GM18502 (cell line): ENCODE results near the gene KCNK10.
"Not testable (repeated sequence)": the region's sequence is repeated elsewhere in the genome, so short reads cannot be mapped to it uniquely, and the experiment has no call there.

Experiments
- ATAC-seq: cut with Tn5 transposase; IDR thresholded peaks from one replicate; pipeline ENCODE4 v1.9.1; 2021; ENCODE audit warnings: mild to moderate bottlenecking; ENCODE audit not compliant: unreplicated experiment, poor library complexity

The KCNK10 gene

DNA sequence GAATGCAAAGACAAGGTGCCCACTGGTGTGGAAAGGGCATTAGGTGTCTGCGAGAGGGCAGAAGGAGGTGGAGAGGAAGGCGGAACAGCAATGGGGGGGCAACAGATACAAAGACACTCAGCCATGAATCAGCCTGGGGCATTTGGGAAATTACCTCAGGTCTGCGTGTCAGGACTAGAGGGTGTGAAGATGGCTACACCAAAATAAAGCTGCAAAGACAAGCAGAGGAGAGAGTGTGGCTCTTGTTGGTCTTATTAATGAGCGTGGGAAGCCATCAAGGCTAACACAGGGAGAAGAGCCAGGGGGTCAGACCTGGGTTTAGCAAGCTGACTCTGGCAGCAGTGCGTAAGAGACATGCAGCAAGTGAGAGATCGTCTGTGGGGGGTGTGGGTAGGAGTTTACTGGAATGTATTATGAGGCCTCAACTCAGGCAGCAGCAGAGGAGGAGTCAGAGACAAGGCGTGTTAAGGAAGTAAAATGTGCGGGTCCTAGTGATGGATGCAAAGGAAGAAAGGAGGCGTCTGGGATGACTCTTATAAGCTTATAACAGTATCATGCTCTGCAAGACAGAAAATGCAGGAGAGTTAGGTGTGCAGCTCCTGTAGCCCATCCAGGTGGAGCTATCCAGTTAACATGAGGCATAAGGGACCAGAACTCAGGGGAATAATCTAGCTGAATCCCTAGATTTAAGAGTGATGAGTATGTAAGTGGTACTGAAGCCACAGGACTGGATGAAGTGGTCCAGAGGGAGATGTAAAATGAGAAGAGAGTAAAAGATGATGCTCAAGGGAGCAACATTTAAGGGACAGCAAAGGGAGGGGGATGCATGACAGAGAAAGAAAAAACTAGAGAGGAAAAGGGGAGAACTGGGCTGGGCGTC lies 50.4 kb downstream of the KCNK10 start:
- no peak for ATAC-seq

DNA sequence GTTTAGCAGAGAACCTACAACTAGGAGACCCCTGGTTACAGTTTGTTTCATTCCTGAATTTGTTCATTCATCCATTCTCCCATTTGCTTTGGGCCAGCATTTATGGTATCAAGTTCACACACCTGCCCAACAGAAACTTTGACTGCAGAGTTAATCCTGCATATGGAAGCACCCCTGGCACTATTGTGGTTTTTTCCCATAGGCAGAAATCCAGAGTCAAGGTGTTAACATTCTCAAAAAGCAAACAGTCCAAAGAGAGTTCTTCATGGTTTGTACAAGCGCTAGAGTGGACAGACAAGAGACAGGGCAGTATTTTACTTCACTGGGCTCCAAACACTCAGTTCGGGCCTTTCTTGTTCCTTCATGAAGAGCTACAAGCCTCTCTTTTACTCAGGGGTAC lies 51.9 kb downstream of the KCNK10 start:
- no peak for ATAC-seq

DNA sequence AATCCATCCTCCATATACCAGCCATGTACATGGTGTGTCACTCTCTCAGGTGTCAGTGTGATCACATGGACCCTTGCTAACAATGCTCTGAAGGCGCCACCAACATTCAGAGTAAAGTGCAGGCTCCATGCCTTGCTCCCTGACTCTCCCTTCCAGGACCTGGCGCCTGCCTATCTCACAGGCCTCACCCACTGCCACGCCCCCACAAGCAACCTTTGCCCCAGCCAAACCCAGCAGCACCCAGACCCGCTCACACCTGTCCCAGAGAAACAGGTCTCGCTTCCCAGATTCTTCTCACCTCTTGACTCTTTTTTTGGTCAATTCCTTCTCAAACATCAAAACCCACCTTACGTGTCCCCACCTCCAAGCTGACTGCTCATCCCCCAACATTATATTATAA lies 52.3 kb downstream of the KCNK10 start:
- no peak for ATAC-seq

DNA sequence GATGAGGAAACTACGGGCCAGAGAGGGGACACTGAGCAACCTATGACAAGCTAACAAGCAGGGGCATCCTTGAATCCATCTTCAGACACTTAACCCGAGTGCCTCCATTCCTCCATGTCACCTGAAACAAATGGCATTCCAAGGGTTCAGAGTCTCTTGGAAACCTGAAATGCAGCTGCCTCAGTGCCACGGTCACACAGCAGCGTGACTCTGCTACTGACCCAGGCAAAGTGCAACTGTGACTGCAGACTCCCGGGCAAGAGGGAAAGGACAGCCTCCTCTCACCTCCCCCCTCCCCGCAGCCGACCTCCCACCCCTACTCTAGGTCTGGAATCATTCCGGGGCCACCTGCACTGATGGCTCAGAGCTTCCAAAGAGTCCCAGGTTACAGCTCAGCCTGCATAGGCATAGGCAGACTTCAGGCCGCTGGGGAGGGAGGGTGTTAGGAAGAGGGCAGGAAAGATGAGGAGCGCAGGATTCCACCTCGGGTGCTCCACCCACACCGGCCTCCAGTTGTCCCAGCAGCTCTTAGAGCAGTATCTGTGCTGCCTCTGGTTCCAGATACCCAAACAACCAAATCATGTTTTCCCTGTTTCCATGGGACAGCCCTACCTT lies 53.2 kb downstream of the KCNK10 start:
- no peak for ATAC-seq

DNA sequence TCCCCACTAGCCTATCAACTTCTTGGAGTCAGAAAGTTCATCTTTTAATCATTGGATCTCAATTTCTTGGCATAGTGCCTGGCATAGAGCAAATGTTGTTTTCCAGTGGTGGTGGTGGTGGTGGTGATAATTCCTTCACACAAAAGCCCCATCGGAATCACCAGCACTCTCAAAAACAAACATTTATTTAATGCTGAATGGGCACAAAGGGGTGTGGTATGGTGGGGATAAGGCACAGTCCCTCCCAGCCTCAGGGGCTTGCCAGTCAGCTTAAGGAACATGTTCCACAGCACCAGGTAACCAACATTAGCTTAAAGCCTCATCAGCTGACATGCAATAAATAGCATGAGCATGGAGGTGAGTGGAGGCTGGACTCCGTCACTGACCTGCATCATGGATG lies 56.6 kb downstream of the KCNK10 start:
- ATAC-seq: no peak

DNA sequence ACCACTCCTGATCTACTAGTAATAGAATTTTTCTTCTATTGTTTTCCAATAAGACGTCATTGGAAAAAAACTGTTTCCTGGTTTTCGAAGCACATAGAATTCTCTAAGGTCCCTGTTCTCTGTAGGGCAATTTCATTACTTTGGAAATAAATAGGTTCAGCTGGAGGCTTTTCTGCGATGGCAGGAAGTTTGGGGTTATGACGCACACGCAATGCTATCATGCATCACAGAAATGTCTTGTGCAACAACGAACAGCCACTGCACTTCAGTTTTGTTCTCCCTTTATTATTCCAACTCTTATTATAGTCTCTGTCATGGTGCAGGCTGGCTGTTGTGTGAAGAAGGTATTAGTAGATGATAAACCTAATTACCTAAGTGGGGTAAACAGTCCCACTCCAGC lies 59.0 kb downstream of the KCNK10 start:
- no peak for ATAC-seq

DNA sequence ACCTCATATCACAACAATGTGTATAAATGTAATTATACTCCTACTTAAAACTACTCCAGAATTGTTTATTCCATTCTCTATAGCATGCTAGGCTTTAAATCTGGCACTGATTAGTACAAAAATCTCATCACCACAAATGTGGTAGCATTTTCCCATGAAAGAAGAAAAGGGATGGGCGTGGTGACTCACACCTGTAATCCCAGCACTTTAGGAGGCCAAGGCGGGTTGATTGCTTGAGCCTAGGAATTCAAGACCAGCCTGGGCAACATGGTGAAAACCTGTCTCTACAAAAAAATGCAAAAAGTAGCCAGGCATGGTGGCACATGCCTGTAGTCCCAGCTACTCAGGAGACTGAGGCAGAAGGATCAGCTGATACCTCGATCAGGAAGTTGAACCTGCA lies 61.8 kb downstream of the KCNK10 start:
- not testable (repeated sequence) for ATAC-seq

DNA sequence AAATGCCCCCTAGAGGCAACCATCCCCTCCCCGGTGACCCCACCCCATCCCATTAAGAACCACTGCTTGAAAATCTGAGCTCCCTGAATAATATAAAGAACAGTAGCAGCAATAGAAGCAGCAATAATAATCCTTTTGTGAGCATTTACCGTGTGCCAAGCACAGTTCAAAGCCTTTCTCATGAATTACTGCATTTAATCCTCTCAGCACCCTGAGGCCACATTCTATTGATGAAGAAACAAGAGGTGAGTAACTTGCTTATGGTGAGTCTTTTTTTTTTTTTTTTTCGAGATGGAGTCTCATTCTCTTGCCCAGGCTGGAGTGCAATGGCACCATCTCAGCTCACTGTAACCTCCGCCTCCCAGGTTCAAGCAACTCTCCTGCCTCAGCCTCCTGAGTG lies 65.0 kb downstream of the KCNK10 start:
- no peak for ATAC-seq

DNA sequence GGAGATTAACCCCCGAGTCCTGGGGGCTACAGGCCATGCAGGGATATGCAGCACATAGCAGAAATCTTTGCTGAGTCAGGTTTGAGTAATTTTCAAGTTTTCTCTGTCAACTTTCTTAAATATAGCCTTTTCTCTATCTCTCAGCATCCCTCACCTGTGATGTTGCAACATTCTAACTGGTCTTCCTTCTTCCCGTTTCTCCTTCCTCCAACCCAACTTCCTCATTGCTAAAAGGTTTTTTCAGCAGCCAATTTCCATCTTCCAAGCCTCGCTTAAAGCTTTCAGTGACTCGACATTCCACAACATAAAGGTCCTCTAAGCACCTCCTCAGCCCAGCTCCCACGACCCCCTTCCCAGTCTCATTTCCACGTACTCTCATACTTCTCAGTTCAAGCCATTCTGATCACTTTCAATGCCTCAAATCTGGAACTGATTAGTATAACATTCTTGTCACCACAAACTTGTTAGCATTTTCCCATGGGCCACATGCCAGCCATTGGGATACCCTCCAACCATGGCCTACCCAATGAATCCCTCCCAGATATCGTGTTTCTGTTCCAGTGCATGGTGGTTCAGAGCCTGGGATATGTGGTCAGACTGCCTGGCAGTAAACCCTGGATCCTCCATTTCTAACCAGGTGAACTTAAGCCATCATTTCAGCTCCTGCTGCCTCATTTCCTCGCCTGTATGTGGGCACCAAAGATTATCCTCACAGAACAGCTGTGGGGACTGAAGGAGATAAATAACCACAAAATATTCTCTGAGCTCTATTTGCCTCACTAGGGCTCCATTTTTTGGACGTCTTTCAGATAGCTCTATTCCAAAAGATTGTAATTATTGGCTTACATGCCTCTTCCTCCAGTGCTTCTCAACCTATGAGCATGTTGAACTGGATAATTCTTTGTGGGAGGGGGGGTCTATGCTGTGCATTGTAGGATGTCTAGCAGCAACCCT lies 65.8 kb downstream of the KCNK10 start:
- ATAC-seq: no peak

DNA sequence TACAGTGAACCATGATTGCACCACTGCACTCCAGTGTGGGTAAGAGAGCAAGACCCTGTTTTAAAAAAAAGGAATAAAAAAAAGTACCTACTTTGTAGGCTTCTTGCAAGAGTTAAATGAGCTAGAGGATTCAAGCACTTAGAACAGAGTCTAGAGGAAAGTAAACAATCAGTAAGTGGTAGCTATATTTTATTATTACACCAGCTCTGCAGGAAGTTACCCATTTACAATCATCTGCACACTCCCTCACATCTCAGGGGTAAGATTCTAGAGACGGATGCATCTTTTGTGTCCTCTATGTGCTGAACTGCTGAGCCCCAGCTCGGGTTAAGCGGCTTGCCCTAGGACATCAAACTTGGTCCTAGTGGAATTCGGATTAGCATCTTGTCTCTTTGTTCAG lies 67.3 kb downstream of the KCNK10 start:
- ATAC-seq: no peak

DNA sequence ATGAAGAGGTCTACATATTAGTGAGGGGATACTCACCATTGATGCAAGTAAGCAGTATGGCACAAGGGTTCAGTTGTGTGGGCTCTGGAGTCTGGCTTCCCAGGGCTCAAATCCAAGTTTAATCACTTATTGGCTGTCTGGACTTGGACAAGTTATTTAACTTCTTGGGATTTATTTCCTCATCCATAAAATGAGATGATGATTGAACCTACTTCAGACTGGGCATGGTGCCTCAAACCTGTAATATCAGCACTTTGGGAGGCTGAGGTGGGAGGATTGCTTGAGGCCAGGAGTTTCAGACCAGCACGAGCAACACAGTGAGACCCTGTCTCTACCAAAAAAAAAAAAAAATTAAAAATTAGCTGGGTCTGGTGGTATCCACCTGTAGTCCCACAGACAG lies 67.9 kb downstream of the KCNK10 start:
- no peak for ATAC-seq

DNA sequence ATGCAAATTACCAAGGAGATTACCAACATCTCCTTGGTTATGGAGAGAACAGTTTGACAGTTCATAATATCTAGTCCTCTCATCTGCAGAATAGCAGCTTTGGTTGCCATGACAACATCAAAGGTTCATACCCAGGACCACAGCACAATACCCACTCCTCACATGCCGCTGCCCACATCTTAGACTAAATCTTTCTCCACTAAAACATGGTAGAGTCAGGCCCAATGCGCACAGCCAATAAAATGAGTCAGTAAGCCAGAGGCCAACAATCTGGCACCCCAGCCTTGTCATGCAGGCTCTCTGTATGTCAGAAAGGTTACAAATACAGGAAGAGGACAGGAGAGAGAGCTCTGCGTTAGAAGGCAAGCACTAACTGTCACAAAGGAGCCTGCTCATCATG lies 70.6 kb downstream of the KCNK10 start:
- no peak for ATAC-seq

DNA sequence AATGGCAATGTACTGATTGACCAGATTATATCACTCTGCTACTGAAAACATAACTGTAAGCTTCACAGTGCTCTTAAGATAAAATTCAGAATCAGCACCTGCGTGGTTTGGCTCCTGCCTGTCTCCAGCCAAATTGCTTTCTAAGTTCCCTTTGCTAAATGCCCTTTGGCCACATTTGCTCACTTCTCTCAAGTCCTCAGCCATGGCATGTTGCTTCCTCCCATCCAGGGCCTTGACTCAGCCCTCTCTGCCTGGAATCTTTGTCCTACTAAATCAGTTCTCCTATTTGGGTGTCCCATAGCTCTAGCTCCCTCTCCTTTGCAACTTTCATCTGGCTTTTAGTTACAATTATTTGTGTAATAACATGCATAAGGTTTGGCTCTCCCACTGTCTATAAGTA lies 71.4 kb downstream of the KCNK10 start:
- ATAC-seq: no peak

DNA sequence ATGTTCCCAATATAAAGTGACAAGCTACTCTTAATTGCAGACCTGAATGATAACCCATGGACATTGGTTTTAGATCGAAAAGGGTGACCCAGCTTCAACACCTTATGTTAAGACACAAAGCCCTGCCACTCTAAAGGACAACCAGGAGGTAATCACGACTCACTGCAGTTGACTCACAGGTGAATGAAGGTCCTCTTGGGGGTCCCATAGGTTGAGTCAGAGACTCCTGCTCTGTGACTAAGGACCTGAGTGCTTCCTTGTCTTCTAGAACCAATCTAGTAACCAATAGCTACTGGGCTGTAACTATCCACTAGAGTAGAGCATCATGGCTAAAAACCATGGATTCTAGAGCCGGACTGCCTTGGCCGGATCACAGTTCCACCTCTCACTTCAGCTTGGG lies 73.8 kb downstream of the KCNK10 start:
- ATAC-seq: no peak

DNA sequence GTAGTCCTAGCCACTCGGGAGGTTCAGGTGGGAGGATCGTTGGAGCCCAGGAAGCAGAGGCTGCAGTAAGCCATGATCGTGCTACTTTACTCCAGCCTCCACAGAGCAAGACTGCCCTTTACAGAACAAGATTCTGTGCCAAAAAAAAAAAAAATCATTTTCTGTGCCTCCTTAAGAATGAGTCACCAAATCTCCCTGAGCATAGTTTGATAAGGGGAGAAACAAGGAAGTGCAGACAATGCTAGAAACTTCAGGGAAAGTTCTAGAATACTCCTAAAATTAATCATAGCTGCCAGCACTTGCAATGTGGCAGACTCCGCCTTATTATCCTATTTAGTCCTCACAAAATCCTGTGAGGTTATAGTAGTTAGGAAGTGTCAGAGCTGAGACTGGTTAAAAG lies 74.5 kb downstream of the KCNK10 start:
- no peak for ATAC-seq

DNA sequence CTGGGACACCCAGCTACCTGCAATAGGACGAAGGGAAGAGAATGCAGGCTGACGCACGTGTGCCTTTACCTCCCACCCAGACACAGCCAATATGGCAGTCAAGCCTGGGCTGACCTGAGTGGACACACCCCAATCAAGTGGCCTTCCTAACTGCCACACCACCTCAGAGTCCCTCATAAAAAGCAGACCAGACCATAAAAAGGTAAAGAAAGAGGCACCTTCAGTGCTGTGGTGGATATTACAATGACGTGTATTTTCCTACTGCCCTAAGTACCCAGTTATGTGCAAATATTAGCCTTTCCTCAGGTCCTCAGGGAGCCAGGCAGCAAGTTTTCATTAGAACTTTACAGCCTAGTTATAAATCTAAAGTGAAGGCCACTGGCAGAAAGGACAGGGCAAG lies 75.8 kb downstream of the KCNK10 start:
- no peak for ATAC-seq

DNA sequence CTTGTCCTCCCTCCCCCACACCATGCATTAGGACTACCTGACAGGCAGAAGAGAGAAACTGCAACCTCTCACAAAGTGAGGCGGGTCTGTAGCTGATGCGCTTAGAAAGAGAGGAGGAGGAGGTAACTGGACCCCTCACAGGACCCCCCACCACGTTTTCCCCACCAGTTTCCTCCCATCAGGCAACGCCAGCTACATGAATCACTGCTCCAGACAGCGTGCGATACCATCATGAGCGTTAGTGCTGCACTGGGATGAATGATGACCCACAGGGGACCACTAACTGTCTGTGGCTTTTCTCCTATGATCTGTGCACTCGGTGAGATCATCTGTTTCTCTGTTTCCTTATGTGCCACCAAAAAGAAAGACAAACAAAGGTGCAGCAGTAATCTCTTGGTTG lies 77.7 kb downstream of the KCNK10 start:
- no peak for ATAC-seq

DNA sequence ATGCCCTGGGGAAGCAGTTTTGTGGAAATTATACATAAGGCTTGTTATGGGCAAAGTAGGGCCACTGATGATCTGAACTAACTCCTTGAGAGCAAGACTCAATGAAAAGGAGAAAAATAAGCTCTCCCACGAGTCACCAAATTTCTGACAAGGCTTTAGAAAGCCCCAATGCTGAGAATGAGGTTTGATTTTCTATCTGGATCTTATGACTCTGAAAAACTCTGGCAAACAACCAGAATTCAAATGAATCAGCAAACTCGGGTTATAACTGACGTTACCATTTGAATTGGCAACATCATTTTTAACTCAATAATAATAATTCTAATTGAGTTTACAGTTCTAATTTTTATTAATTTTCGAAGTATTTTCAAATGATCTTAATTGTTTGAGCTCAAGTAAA lies 79.1 kb downstream of the KCNK10 start:
- ATAC-seq: no peak

DNA sequence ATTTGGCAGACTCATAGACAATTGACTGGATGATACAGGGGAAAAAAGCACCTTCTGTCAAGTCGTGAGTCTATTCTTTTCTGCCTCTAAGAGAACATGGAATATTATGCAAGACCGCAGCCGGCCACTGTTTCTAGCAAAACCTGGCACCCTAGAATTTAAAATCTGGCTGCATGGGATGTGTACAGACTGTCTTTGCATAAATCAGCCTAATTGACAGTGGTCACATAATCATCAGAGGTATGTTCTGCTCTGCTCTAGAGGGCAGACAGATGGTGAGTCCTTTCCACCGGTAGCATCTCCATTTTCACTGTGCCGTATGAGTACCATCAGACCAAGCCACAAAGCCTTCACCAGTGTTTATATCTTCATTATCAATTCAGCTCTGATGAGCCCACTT lies 80.6 kb downstream of the KCNK10 start:
- no peak for ATAC-seq

DNA sequence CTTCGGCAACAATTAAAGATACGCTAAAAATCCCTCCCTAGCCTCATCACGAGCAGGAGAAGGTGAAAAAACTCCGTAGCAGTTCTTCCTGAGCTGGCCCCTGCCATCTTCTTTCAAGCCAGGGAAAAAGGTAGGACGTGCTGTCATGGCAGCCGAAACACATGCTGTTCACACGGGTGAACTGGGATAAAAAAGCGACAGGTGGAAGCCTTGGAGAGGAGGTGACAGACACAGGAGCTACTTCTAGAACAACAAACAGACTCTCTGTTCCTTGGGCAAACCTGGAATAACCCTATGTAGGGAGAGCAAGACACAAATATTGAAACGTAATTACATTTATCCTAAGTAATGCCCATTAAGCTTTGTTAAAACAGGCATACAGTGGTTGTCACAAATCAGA lies 81.3 kb downstream of the KCNK10 start:
- no peak for ATAC-seq

DNA sequence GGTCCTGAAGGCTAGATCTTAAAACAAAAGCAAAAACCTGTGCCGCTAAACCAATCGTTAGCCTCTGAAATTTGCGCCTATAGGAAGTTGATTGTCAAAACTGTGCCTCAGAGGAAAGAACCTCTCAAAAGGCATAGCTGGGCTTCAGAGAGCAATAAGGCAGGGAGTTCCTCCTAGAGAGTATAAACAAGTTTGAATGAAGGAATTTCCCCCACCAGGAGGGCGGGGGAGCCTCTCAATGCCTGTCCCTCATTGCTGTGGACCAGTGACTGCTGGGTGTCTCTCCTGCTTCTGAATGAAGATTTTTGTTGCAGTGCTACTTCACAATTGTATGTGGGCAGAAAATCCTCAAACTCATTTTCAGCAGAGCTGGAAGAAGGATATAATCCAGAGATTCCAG lies 88.6 kb downstream of the KCNK10 start:
- no peak for ATAC-seq
